GM12878 (cell line): ENCODE results near the gene TMEM181. TPM values are rescaled to one million over a fixed set of nuclear protein-coding genes. Genes with fewer than 3 reads are reported as not detected.
A peak's percentile ranks its signal among the peaks of the same experiment; 100 is the strongest.

Experiments used
- ATAC-seq: fragments of 200-7000 bp; cut with Tn5 transposase; 3 replicates; pipeline ENCODE4 v1.9.1; 2020; ENCODE audit warnings: mild to moderate bottlenecking, moderate library complexity
- BruUV-seq: library from RNA; stranded (reverse); fragments of 400-500 nt; replicated peaks from 2 replicates; lab custom pipeline; 2021; lab: Mats Ljungman, UMichigan
- CTCF ChIA-PET: fragments of 300-600 bp; sonication (Branson Sonifier 250); formaldehyde crosslinking; extraction: SDS; loops from one replicate; lab custom pipeline; 2021; ENCODE audit warnings: inconsistent platforms; lab: Yijun Ruan, JAX
- POLR2A ChIA-PET: fragments of 350-600 bp; formaldehyde crosslinking; extraction: SDS; loops from one replicate; lab custom pipeline; 2021; ENCODE audit warnings: inconsistent platforms; lab: Charles Lee
- RAD21 ChIA-PET: fragments of 300-600 bp; sonication (Branson Sonifier 250); formaldehyde crosslinking; loops from one replicate; lab custom pipeline; 2023; ENCODE audit warnings: antibody characterized with exemption; ENCODE audit not compliant: unreplicated experiment; lab: Charles Lee
- SMC1A ChIA-PET: fragments of 300-600 bp; sonication (Branson Sonifier 250); formaldehyde crosslinking; loops from one replicate; lab custom pipeline; 2023; ENCODE audit not compliant: unreplicated experiment, uncharacterized antibody; lab: Charles Lee
- DNase-seq: peaks from one replicate; pipeline ENCODE4 v3.0.0-alpha.2; 2011; ENCODE audit warnings: low read depth, low spot score
- FAIRE-seq: peaks from 3 replicates; lab custom pipeline; 2011; peaks lifted over from hg19 to GRCh38; lab: Jason Lieb, UNC
- H2AFZ ChIP-seq: 2 replicates; pipeline ENCODE4 v1.6.0; 2011; ENCODE audit warnings: low read depth, low read length, control low read depth; ENCODE audit not compliant: control insufficient read depth
- H3K27ac ChIP-seq: 2 replicates; pipeline ENCODE4 v1.5.1; 2011; ENCODE audit warnings: control low read depth; ENCODE audit not compliant: control insufficient read depth, insufficient read depth
- H3K27me3 ChIP-seq, 2 experiments: replicated peaks in 1 of 2; 2 replicates each; pipeline versions ENCODE4 v1.6.0 to v1.6.1; 2011; ENCODE audit warnings: low read length in 1 of 2; ENCODE audit not compliant: control insufficient read depth in 2 of 2, insufficient read depth in 2 of 2
- H3K36me3 ChIP-seq, 2 experiments: 2 replicates each; pipeline ENCODE4 v1.5.1; 2011; ENCODE audit warnings: low read length in 1 of 2; ENCODE audit not compliant: control insufficient read depth in 2 of 2, insufficient read depth in 2 of 2
- H3K4me1 ChIP-seq: 2 replicates; pipeline ENCODE4 v1.6.1; 2011; ENCODE audit warnings: mild to moderate bottlenecking, low read length, moderate library complexity, mixed read lengths; ENCODE audit not compliant: control insufficient read depth, insufficient read depth
- H3K4me2 ChIP-seq: 2 replicates; pipeline ENCODE4 v1.6.0; 2011; ENCODE audit warnings: control low read depth; ENCODE audit not compliant: control insufficient read depth, insufficient read depth
- H3K4me3 ChIP-seq: fragments of 200-600 bp; sonication (generic); 2 replicates; pipeline ENCODE4 v1.5.1; 2016
- H3K79me2 ChIP-seq: 2 replicates; pipeline ENCODE4 v1.6.0; 2011; ENCODE audit warnings: low read length; ENCODE audit not compliant: control insufficient read depth, insufficient read depth
- H3K9ac ChIP-seq: 2 replicates; pipeline ENCODE4 v1.8.0; 2011; ENCODE audit warnings: low read length, control low read depth, mixed read lengths; ENCODE audit not compliant: control insufficient read depth, insufficient read depth
- H3K9me3 ChIP-seq: replicated peaks from 3 replicates; pipeline ENCODE4 v1.5.1; 2011; ENCODE audit warnings: mild to moderate bottlenecking, low read length; ENCODE audit not compliant: control insufficient read depth, insufficient read depth
- H4K20me1 ChIP-seq: 2 replicates; pipeline ENCODE4 v1.6.0; 2011; ENCODE audit not compliant: control insufficient read depth, insufficient read depth
- CBFB ChIP-seq: IDR thresholded peaks from 2 replicates; pipeline ENCODE4 v1.6.1; 2016; ENCODE audit warnings: antibody characterized with exemption, low read depth
- CBX3 ChIP-seq: fragments of 200-600 bp; sonication (generic); IDR thresholded peaks from 2 replicates; pipeline ENCODE4 v1.6.1; 2016; ENCODE audit warnings: low read depth, borderline replicate concordance
- CEBPB ChIP-seq, 2 experiments: fragments of 150-350 bp in 1 of 2; IDR thresholded peaks; 2 replicates each; pipeline ENCODE4 v1.6.1; 2012 to 2014; ENCODE audit warnings: low read depth in 2 of 2, low read length in 2 of 2, borderline replicate concordance in 1 of 2, inconsistent platforms in 1 of 2
- CHD4 ChIP-seq: fragments of 200-600 bp; sonication (generic); IDR thresholded peaks from 2 replicates; pipeline ENCODE4 v1.6.1; 2016; ENCODE audit warnings: mild to moderate bottlenecking
- EZH2 ChIP-seq: IDR thresholded peaks from 2 replicates; pipeline ENCODE4 v1.6.1; 2012; ENCODE audit warnings: low read depth, mild to moderate bottlenecking, control low read depth, inconsistent platforms, low read length, borderline replicate concordance; ENCODE audit not compliant: control insufficient read depth
- IKZF1 ChIP-seq: fragments of 450-650 bp; conservative IDR thresholded peaks from 2 replicates; pipeline ENCODE4 v1.6.1; 2017; ENCODE audit warnings: antibody characterized with exemption, mild to moderate bottlenecking
- IKZF2 ChIP-seq, 2 experiments: fragments of 450-650 bp; IDR thresholded peaks; 2 replicates each; pipeline ENCODE4 v1.6.1; 2017; ENCODE audit warnings: mild to moderate bottlenecking in 2 of 2, moderate library complexity in 2 of 2
- KLF5 ChIP-seq: fragments of 450-650 bp; IDR thresholded peaks from 2 replicates; pipeline ENCODE4 v1.6.1; 2014; ENCODE audit warnings: mild to moderate bottlenecking; ENCODE audit not compliant: partially characterized antibody
- MEF2A ChIP-seq: IDR thresholded peaks from 2 replicates; pipeline ENCODE4 v1.6.1; 2011; ENCODE audit warnings: low read depth, mild to moderate bottlenecking, low read length, moderate library complexity; ENCODE audit not compliant: insufficient read depth
- MYC ChIP-seq: IDR thresholded peaks from 2 replicates; pipeline ENCODE4 v1.6.1; 2011; ENCODE audit warnings: mild to moderate bottlenecking, low read length, moderate library complexity, inconsistent platforms; ENCODE audit not compliant: insufficient read depth, insufficient replicate concordance, insufficient read length, severe bottlenecking
- NR2F1 ChIP-seq: fragments of 450-650 bp; conservative IDR thresholded peaks from 2 replicates; pipeline ENCODE4 v1.6.1; 2017; ENCODE audit warnings: mild to moderate bottlenecking
- POLR2A ChIP-seq: IDR thresholded peaks from 2 replicates; pipeline ENCODE4 v1.6.1; 2011; ENCODE audit warnings: low read depth, mild to moderate bottlenecking, low read length
- POLR2AphosphoS5 ChIP-seq: IDR thresholded peaks from 2 replicates; pipeline ENCODE4 v1.6.1; 2011; ENCODE audit warnings: mild to moderate bottlenecking, low read length, inconsistent platforms
- RUNX3 ChIP-seq: IDR thresholded peaks from 2 replicates; pipeline ENCODE4 v1.6.1; 2012; ENCODE audit warnings: low read length, inconsistent platforms
- SP1 ChIP-seq: IDR thresholded peaks from one replicate; pipeline ENCODE4 v1.6.1; 2011; ENCODE audit warnings: low read depth, low read length
- SREBF2 ChIP-seq: IDR thresholded peaks from 2 replicates; pipeline ENCODE4 v1.6.1; 2012; ENCODE audit warnings: mild to moderate bottlenecking, low read length
- TARDBP ChIP-seq: IDR thresholded peaks from 2 replicates; pipeline ENCODE4 v1.6.1; 2016; ENCODE audit warnings: borderline replicate concordance
- WRNIP1 ChIP-seq: IDR thresholded peaks from 2 replicates; pipeline ENCODE4 v1.6.1; 2011; ENCODE audit warnings: low read depth, low read length, improper control_type of control experiment, borderline replicate concordance
- ZBTB4 ChIP-seq: fragments of 450-650 bp; formaldehyde crosslinking; IDR thresholded peaks from 2 replicates; pipeline ENCODE4 v1.4.0; 2022; ENCODE audit warnings: mild to moderate bottlenecking, moderate library complexity
- WGBS: methylation state at CpG from one replicate; pipeline ENCODE4 v1.1.6; 2016; ENCODE audit warnings: low lambda C conversion rate; ENCODE audit not compliant: insufficient replicate concordance, insufficient coverage; ENCODE audit errors: missing lambda C conversion rate; 5-methylcytosine and 5-hydroxymethylcytosine counted together
- in situ Hi-C: fragments of 300-500 bp; cut with MboI; formaldehyde crosslinking; loops from 9 replicates; pipeline ENCODE4 v1.14.3; 2018; ENCODE audit warnings: mixed read lengths
- intact Hi-C: fragments of 100-400 bp; cut with micrococcal nuclease; formaldehyde crosslinking; loops from one replicate; pipeline ENCODE4 v1.14.2; 2022; ENCODE audit not compliant: unreplicated experiment
- polyA plus RNA-seq, 11 experiments: library from polyadenylated mRNA; depleted of rRNA in 4 of 11; unstranded in 6 of 11; stranded (reverse) in 5 of 11; fragments of >200 nt; fragmentation: Nextera tagmentation in 4 of 11; fragmentation: Illumina TruSeq in 1 of 11; extraction: Ambion mirVana in 4 of 11; extraction: Trizol in 1 of 11; gene quantifications; 1 replicate in 1 of 11; 2 replicates in 10 of 11; pipeline versions ENCODE4 v1.2.1 to v1.2.3, GENCODE V29; 2011 to 2016; ENCODE audit warnings: inconsistent platforms in 2 of 11, missing spikeins in 2 of 11, low read depth in 1 of 11
- total RNA-seq, 4 experiments: library from RNA; depleted of rRNA in 3 of 4; stranded (reverse); fragments of >200 nt in 3 of 4; fragmentation: Illumina TruSeq in 1 of 4; extraction: Trizol in 1 of 4; gene quantifications; 2 replicates each; pipeline versions ENCODE4 v1.2.1 to v1.2.3, GENCODE V29; 2013 to 2021

The TMEM181 gene
- total and polyA plus RNA-seq, 10 of the 15 experiments (the other 5 are each of a cell fraction or from before 2014, with no cell fraction given), result 1.5 to 7.9 (median 5.2) TPM

- TF ChIP-seq RUNX3 (no peak), MYC (no peak), POLR2AphosphoS5 (no peak), EZH2 (no peak), CBX3 (no peak), CEBPB (IDR thresholded peaks at IDR 0.05; ENCODE audit: borderline replicate concordance in 1 of 2, low read depth in 2 of 2, low read length in 2 of 2) (no peak), WRNIP1 (no peak), IKZF2 (IDR thresholded peaks at IDR 0.05) (no peak)
Observed at GRCh38 chr6:158665332-158665731, 105.4 kb downstream of the TMEM181 start (continued).

- 66% methylated on average over 14 of the region's 14 CpGs for WGBS
- CTCF ChIA-PET, result interaction anchor here (0.6 to 8.8 kb wide), 7 partner anchors 17 to 454 kb away, joined by 3 to 140 read pairs (median 4); partner anchors contain the start of genes DYNLT1 and SYTL3
- Histone ChIP-seq H4K20me1 (no peaks in the 10 kb centered on the region), H3K27me3 (no peaks in the 10 kb centered on the region), H3K36me3 (no peaks in the 10 kb centered on the region; a peak in 2 of 4 replicates), H3K4me3 (no peak overlapping the region), H3K27ac (no peak overlapping the region), H3K9ac (no peak overlapping the region), H2AFZ (no peak overlapping the region), H3K4me2 (no peak overlapping the region), H3K4me1 (peaks cover 11% of the 10 kb centered on the region; the same call in 1 of the 2 replicates), H3K79me2 (no peaks in the 10 kb centered on the region), H3K9me3 (no peaks in the 10 kb centered on the region)
- RAD21 ChIA-PET, result interaction anchor here (1.0 kb wide), 1 partner anchor 22 kb away, joined by 4 read pairs; the partner anchor contains the start of gene DYNLT1
- ATAC-seq, result peak; percentile 77
- no TSS peak for BruUV-seq
- peak; percentile 83 for FAIRE-seq
- SMC1A ChIA-PET, result interaction anchor here (0.9 to 3.2 kb wide), 4 partner anchors 17 to 23 kb away, joined by 3 to 16 read pairs (median 4); partner anchors contain the start of gene SYTL3
- no peak for DNase-seq
- in situ Hi-C loops, result no loop called here
- intact Hi-C loops, result no loop called here
- POLR2A ChIA-PET, result interaction anchor here (1.2 to 2.9 kb wide), 3 partner anchors 13 to 20 kb away, joined by 3 to 13 read pairs (median 7); partner anchors contain the start of gene SYTL3
- no peak for TF ChIP-seq CBFB
- no peak for TF ChIP-seq MEF2A
- TF ChIP-seq SREBF2, result no peak
- TF ChIP-seq POLR2A, result no peak
- no peak for TF ChIP-seq KLF5
- TF ChIP-seq TARDBP, result no peak
- no peak for TF ChIP-seq ZBTB4
- TF ChIP-seq CHD4, result no peak
- TF ChIP-seq IKZF1, result 0 out of 2 replicates have a peak, but pooled peaks have one; percentile 13
- no peak for TF ChIP-seq NR2F1
- no peak for TF ChIP-seq SP1
Observed at GRCh38 chr6:158666628-158667359, 106.9 kb downstream of the TMEM181 start.
